Epithelial cell of esophagus (primary cell): ENCODE measurements around the gene ATG16L2.
"Not testable (repeated sequence)": the region's sequence is repeated elsewhere in the genome, so short reads cannot be mapped to it uniquely, and the experiment has no call there.

Experiments used
- DNase-seq: peaks from one replicate; pipeline ENCODE4 v3.0.0; 2010; ENCODE audit warnings: low read depth
- H3K4me3 ChIP-seq: 2 replicates; pipeline ENCODE4 v1.5.1; 2011; ENCODE audit warnings: mild to moderate bottlenecking, low read length, control low read depth
- CTCF ChIP-seq: IDR thresholded peaks from 2 replicates; pipeline ENCODE4 v1.5.1; 2011; ENCODE audit warnings: low read depth, mild to moderate bottlenecking, low read length, control low read depth, inconsistent platforms; ENCODE audit not compliant: insufficient read depth; ENCODE audit errors: missing control alignments

The ATG16L2 gene

GRCh38 chr11:72856551-72857345 is 42.5 kb downstream of the ATG16L2 start:
- DNase-seq: no peak
- TF ChIP-seq CTCF: peak; percentile 2
- H3K4me3 ChIP-seq: no peak overlapping the region

- H3K4me3 ChIP-seq, DNase-seq: not testable (repeated sequence)
Observed at GRCh38 chr11:72858267-72858666, 44.1 kb downstream of the ATG16L2 start.

DNA sequence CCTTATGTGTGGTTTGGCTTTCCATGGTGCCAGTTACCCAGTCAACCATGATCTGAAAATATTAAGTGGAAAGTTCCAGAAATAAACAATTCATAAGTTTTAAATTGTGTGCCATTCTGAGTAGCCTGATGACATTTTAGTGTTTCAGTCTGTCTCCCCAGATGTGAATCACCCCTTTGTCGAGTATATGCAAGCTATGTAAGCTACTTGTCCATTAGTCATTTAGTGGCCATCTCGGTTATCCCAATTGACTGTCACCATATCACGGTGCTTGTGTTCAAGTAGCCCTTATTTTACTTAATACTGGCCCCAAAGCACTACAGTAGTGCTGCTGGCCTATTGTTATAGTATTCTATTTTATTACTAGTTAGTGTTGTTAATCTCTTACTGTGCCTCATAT is 44.9 kb downstream of the ATG16L2 start:
- H3K4me3 ChIP-seq: no peak overlapping the region
- no peak for TF ChIP-seq CTCF
- DNase-seq: peak; percentile 42

GRCh38 chr11:72860010-72860409 is 45.8 kb downstream of the ATG16L2 start:
- DNase-seq: no peak
- H3K4me3 ChIP-seq: no peak overlapping the region
- no peak for TF ChIP-seq CTCF

- DNase-seq: peak; percentile 49
- TF ChIP-seq CTCF: no peak
- H3K4me3 ChIP-seq: no peak overlapping the region
Observed at GRCh38 chr11:72860592-72860991, 46.4 kb downstream of the ATG16L2 start.

- TF ChIP-seq CTCF: no peak
- H3K4me3 ChIP-seq: no peak overlapping the region
- no peak for DNase-seq
Observed at GRCh38 chr11:72863091-72863490, 48.9 kb downstream of the ATG16L2 start.

DNA sequence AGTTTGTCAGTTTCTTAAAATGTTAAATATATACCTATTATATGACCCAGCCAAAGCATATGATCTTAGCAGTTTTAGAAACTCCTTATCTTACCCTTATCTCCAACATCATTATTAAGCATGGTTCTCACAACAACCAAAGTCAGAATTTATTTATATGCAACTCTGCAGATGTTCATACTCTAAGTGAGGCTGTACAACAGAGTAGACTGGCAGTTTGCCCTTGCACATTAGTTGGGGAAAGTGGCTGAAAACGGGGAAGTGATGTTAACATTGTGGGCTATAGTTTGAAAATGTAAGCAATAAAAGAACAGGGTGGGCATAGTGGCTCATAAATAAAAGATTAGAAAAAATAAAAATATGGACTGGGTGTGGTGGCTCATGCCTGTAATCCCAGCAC is 49.7 kb downstream of the ATG16L2 start:
- no peak for TF ChIP-seq CTCF
- no peak overlapping the region for H3K4me3 ChIP-seq
- no peak for DNase-seq
